Cardiac septum (tissue), 1 donor: ENCODE measurements around the gene TPH2. TPM values are rescaled to one million over a fixed set of nuclear protein-coding genes. Genes with fewer than 3 reads are reported as not detected.

Source experiments
- DNase-seq: peaks from one replicate; pipeline ENCODE4 v3.0.0-alpha.2; 2020; ENCODE audit warnings: low spot score
- intact Hi-C: fragments of 100-400 bp; cut with DNase I; formaldehyde crosslinking; loops from one replicate; pipeline ENCODE4 v1.14.0; 2022
- total RNA-seq: library from RNA; stranded (reverse); fragmentation: NEBNext Ultra II Directional; extraction: Animal tissue kit (Norgen Biotek cat#: 25700); gene quantifications from one replicate; pipeline ENCODE4 v1.2.1, GENCODE V29; 2021
- donor health status: DM: no; HTN: no; CAD: no.

The TPH2 gene
- total RNA-seq, 1 donor from 2014 or later, result not detected

- no peak for DNase-seq
- intact Hi-C loops, result no loop called here
These were observed 86.9 kb downstream of the TPH2 start for GRCh38 chr12:72025524-72025923.

GRCh38 chr12:72028966-72029365, 90.3 kb downstream of the TPH2 start:
- DNase-seq, result no peak
- intact Hi-C loops, result no loop called here

DNA sequence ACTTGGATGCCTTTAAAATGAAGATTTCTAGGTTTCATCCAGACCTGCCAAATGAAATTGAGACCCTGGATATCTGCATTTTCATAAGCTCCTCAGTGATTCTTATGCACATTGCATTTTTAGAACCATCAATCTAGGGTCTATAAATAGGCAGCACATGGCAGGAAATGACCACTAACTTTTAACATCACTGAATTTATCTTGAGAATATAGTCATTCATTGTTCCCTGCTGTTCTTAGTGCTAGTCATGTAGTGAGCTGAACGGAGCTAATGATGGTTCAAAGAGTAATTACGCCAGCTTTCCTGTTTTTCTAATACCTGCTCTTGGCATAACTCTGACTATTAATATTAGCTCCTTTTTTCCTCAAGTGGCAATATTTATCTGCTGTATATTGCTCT, 91.6 kb downstream of the TPH2 start:
- intact Hi-C loops, result no loop called here
- no peak for DNase-seq

- intact Hi-C loops, result no loop called here
- DNase-seq, result no peak
These were observed 92.4 kb downstream of the TPH2 start for GRCh38 chr12:72031066-72031465.

GRCh38 chr12:72033991-72034390, 95.3 kb downstream of the TPH2 start:
- intact Hi-C loops, result no loop called here
- DNase-seq, result no peak

- intact Hi-C loops, result no loop called here
- DNase-seq, result no peak
These were observed 97.0 kb downstream of the TPH2 start for GRCh38 chr12:72035625-72036024.

GRCh38 chr12:72036393-72036792, 97.7 kb downstream of the TPH2 start:
- DNase-seq, result no peak
- intact Hi-C loops, result no loop called here

DNA sequence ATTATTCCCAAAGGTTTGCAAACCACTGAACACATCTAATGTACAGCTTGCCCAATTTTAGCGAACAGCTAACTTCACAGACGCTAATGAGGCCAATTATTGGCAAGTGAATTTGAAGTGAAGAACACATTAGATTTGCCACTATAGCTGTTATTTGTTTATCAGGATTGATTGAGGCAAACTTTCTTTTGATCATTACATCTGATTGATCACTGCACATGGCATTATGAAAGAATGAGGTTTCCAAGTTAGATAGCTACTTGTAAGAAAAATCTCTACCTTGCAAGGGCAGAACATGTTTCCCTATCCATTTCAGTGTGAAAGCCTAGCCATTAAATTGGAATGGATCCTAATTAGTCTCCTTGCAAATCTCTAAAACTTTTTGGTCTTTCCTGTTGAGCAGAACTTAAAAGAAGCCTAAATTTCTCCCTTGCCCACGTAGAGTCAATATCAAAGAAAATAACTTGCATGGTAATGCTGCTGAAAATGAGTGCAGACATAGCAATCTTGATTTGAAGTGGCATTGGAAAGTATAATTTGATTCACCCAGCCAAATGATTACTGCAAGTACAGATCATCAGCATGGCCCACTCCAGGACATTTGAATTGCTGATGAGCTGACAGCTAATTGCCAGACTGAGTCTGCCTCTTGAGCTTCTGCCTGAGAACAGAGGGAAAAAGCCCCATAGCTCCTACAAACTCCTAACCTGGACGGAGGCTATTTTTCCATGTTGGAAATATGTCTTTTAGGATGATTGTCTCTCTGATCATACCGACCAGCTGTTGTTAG, 98.6 kb downstream of the TPH2 start:
- DNase-seq, result no peak
- intact Hi-C loops, result no loop called here

DNA sequence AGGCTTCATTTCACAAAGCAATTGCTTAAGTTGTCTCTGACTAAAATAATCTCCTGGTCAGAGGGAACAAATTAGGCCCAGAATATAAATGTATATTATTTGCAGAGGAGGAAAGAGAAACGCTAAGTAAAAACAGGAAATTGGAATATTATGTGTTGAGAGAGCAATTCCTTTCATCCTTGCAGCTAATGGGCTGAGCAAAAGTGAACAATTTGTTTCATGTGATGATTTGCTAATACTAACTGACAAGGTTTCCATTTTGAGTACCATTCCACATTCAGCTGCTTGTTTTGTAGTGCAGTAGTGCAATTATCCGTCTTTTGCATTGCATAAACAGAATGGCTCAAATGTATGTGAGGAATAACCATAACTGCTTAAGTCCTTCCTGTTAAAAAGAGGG, 103.2 kb downstream of the TPH2 start:
- DNase-seq, result no peak
- intact Hi-C loops, result no loop called here

DNA sequence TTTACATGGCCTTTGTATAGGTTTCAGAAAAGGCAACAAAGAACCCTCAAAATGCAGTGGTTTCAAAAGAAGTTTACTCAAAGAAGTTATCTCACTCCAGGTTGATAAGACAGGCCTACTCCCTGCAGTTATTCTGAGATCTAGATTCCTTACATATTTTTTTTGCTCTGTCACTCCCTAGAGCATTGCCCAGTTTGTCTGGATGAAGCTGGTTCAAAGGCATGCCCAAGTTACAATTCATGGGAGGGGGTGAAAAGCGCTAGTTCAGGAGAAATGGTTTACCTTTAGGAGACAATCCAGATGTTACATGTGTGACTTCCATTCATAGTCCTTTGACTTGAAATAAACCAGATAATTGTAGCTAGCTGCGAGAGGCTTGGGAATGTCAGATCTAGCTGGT, 115.0 kb downstream of the TPH2 start:
- intact Hi-C loops, result no loop called here
- no peak for DNase-seq

- intact Hi-C loops, result no loop called here
These were observed 115.9 kb downstream of the TPH2 start for GRCh38 chr12:72054511-72054910.

GRCh38 chr12:72057330-72057914, 118.8 kb downstream of the TPH2 start:
- intact Hi-C loops, result no loop called here
- no peak for DNase-seq

More at GRCh38 chr12:72054511-72054910, 115.9 kb downstream of the TPH2 start:
- DNase-seq, result no peak

- DNase-seq, result no peak
- intact Hi-C loops, result no loop called here
These were observed 124.4 kb downstream of the TPH2 start for GRCh38 chr12:72063073-72063472.

- intact Hi-C loops, result no loop called here
- no peak for DNase-seq
These were observed 132.4 kb downstream of the TPH2 start for GRCh38 chr12:72071030-72071429.

DNA sequence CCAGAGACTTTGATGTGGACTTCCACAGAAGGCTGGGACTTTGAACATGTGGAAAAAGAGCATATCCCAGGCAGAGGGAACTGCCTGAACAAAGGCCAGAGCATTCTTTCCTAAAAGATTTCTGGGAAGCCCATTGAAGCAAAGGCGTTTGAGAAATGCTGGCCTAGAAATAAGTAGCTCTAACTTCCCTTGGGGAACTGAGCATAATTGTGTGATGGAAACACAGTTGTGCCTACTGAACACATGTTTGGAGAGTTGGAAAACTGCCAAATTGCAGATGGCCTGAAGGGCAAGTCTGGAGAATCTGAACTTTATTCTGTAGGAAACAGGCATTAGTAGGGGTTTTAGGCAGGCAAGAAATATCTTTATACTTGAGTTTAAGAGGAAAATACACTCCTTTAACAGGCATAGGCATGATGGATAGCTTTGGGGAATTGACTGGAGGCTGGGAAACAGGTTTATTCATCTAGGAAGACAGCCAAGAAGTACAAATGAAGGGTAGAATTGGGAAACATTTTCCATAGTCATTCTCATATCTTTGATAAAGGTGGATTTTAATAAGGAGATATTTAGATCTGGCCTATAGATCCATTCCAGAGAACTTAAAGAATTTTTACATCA, 134.1 kb downstream of the TPH2 start:
- intact Hi-C loops, result no loop called here
- DNase-seq, result no peak

GRCh38 chr12:72074065-72074464, 135.4 kb downstream of the TPH2 start:
- no peak for DNase-seq
- intact Hi-C loops, result no loop called here

GRCh38 chr12:72074956-72075355, 136.3 kb downstream of the TPH2 start:
- no peak for DNase-seq
- intact Hi-C loops, result no loop called here

DNA sequence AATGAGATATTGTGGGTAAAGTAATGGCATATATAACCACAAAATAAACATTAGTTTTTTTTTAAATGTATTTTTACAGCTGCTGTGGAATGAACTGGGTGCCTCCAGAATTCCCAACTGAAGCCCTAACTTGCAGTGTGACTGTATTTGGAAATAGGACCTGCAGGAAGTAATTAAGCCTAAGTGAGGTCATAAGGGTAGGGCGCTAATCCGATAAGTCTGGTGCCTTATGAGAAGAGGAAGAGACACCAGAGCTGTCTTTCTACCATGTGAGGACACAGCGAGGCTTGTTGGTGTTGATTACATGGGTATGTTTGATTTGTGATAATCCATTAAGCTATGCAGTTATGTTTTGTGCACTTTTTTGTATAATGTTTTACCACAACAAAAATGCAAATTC, 136.8 kb downstream of the TPH2 start:
- no peak for DNase-seq
- intact Hi-C loops, result no loop called here

DNA sequence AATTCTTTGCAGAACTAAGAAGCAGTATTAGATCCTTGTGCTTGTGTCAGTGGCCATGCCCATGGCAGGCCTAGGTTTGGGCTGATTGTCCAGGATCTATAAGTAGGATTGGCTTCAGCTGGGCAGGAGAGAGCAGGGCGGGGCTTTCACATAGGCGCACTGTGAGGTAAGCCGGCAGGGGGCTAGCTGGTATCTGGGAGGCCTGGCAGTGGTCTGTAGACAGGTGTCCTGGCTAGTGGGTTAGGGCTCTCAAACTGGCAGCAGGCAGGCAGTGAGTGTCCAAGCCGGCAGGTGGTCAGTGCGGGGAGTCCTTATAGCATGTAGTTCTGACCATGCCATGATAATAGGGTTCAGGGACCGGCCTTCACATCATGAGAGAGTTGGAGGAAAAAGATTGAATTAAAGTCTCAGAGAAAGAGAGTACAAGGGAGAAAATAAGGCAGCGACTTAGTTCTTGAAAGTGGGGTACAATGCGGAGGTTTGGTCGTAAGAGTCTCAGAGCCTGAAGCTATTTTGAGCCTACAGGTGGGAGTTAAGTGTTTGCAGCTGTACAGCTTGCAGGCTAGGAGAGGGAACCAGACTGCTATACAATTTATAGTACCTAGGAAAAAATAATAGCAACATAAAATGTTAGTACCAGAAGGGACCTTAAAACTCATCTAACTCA, 137.4 kb downstream of the TPH2 start:
- intact Hi-C loops, result no loop called here
- no peak for DNase-seq

GRCh38 chr12:72076558-72076915, 137.9 kb downstream of the TPH2 start:
- intact Hi-C loops, result no loop called here
- DNase-seq, result no peak
